ENCODE measurements around the gene NSG2.
"Not testable (repeated sequence)": the region's sequence is repeated elsewhere in the genome, so short reads cannot be mapped to it uniquely, and the experiment has no call there.

Gene NSG2

GRCh38 chr5:174045470-174046025 is at the start of gene NSG2:
NSG2 (plus strand) TSS chr5:174045706; CDS start chr5:174046756, 1,050 bp downstream.
- no peak for DNase-seq (ENCODE audit: low read depth)

- DNase-seq (ENCODE audit: low read depth): no peak
Measured at GRCh38 chr5:173997331-173997730, 48.2 kb upstream of the NSG2 start.

GRCh38 chr5:173998531-173998930 is 47.0 kb upstream of the NSG2 start:
- no peak for DNase-seq (ENCODE audit: low read depth)

GRCh38 chr5:174000076-174000475 is 45.4 kb upstream of the NSG2 start:
- DNase-seq (ENCODE audit: low read depth): no peak

- DNase-seq (ENCODE audit: low read depth): no peak
Measured at GRCh38 chr5:174003795-174004194, 41.7 kb upstream of the NSG2 start.

- DNase-seq (ENCODE audit: low read depth): no peak
Measured at GRCh38 chr5:174008922-174009321, 36.6 kb upstream of the NSG2 start.

- DNase-seq (ENCODE audit: low read depth): no peak
Measured at GRCh38 chr5:174010365-174010764, 35.1 kb upstream of the NSG2 start.

GRCh38 chr5:174011441-174011840 is 34.1 kb upstream of the NSG2 start:
- DNase-seq (ENCODE audit: low read depth): no peak

- not testable (repeated sequence) for DNase-seq (ENCODE audit: low read depth)
Measured at GRCh38 chr5:174020069-174020927, 25.2 kb upstream of the NSG2 start.

- DNase-seq (ENCODE audit: low read depth): no peak
Measured at GRCh38 chr5:174020928-174021304, 24.6 kb upstream of the NSG2 start.

- DNase-seq (ENCODE audit: low read depth): no peak
Measured at GRCh38 chr5:174022384-174023095, 23.0 kb upstream of the NSG2 start.

- DNase-seq (ENCODE audit: low read depth): no peak
Measured at GRCh38 chr5:174030286-174030685, 15.2 kb upstream of the NSG2 start.

- DNase-seq (ENCODE audit: low read depth): no peak
Measured at GRCh38 chr5:174044466-174045254, 846 bp upstream of the NSG2 start.

- DNase-seq (ENCODE audit: low read depth): no peak
Measured at GRCh38 chr5:174046558-174046957, 1.1 kb downstream of the NSG2 start.

GRCh38 chr5:174047472-174048099 is 2.1 kb downstream of the NSG2 start:
- no peak for DNase-seq (ENCODE audit: low read depth)

- no peak for DNase-seq (ENCODE audit: low read depth)
Measured at GRCh38 chr5:174052636-174053035, 7.1 kb downstream of the NSG2 start.

- no peak for DNase-seq (ENCODE audit: low read depth)
Measured at GRCh38 chr5:174053905-174054304, 8.4 kb downstream of the NSG2 start.

- no peak for DNase-seq (ENCODE audit: low read depth)
Measured at GRCh38 chr5:174056064-174056847, 10.8 kb downstream of the NSG2 start.

- DNase-seq (ENCODE audit: low read depth): no peak
Measured at GRCh38 chr5:174057206-174057605, 11.7 kb downstream of the NSG2 start.

- DNase-seq (ENCODE audit: low read depth): no peak
Measured at GRCh38 chr5:174058433-174059122, 13.1 kb downstream of the NSG2 start.
